GM23338 (cell line): ENCODE results near the gene LYPD5.

Source experiments
- CREB1 ChIP-seq: fragments of 250-450 bp; sonication (Bioruptor Pico); IDR thresholded peaks from 2 replicates; pipeline ENCODE4 v1.5.0; 2020; ENCODE audit warnings: low read depth, mild to moderate bottlenecking, moderate library complexity
- CTCF ChIP-seq, 2 experiments: fragments of 200-600 bp in 1 of 2; sonication (generic) in 1 of 2; conservative IDR thresholded peaks; 2 replicates each; pipeline versions ENCODE4 v1.5.1 to v1.6.1; 2016 to 2017; ENCODE audit warnings: antibody characterized with exemption in 2 of 2, low read depth in 2 of 2, mild to moderate bottlenecking in 2 of 2, moderate library complexity in 1 of 2
- EZH2 ChIP-seq: fragments of 200-600 bp; sonication (generic); IDR thresholded peaks from one replicate; pipeline ENCODE4 v1.8.0; 2017; ENCODE audit warnings: antibody characterized with exemption, mild to moderate bottlenecking, low read depth; ENCODE audit not compliant: unreplicated experiment
- EZH2phosphoT487 ChIP-seq: fragments of 200-600 bp; sonication (generic); IDR thresholded peaks from one replicate; pipeline ENCODE4 v1.8.1; 2018; ENCODE audit warnings: antibody characterized with exemption; ENCODE audit not compliant: unreplicated experiment
- NANOG ChIP-seq: IDR thresholded peaks from 2 replicates; pipeline ENCODE4 v1.6.1; 2016; ENCODE audit warnings: antibody characterized with exemption, borderline replicate concordance
- POLR2AphosphoS5 ChIP-seq: IDR thresholded peaks from 2 replicates; pipeline ENCODE4 v1.6.1; 2016; ENCODE audit warnings: antibody characterized with exemption, low read depth
- REST ChIP-seq: IDR thresholded peaks from one replicate; pipeline ENCODE4 v1.6.1; 2018; ENCODE audit warnings: antibody characterized with exemption; ENCODE audit not compliant: unreplicated experiment
- ZNF114 ChIP-seq: fragments of 250-450 bp; sonication (Bioruptor Pico); IDR thresholded peaks from 2 replicates; pipeline ENCODE4 v1.5.0; 2020; ENCODE audit warnings: mild to moderate bottlenecking, moderate library complexity
- ZNF331 ChIP-seq: fragments of 250-450 bp; sonication (Bioruptor Pico); IDR thresholded peaks from 2 replicates; pipeline ENCODE4 v1.5.0; 2020; ENCODE audit warnings: low read depth, mild to moderate bottlenecking, moderate library complexity

- TF ChIP-seq EZH2phosphoT487 (no peak), CREB1 (CRISPR knock-in tag) (no peak), CTCF (conservative IDR thresholded peaks at IDR 0.05; ENCODE audit: low read depth in 2 of 2) (no peak), POLR2AphosphoS5 (no peak), ZNF114 (CRISPR knock-in tag) (no peak), EZH2 (no peak), REST (no peak), ZNF331 (CRISPR knock-in tag) (no peak), NANOG (no peak)
These were observed 37.0 kb downstream of the LYPD5 start for GRCh38 chr19:43765109-43765876.
